Measurements from ENCODE around the gene ZNF439.

ZNF439 gene

GRCh38 chr19:11848594-11849469 is at the start of gene ZNF439:
Gene ZNF439, plus strand, starts transcription at chr19:11848726. Its CDS starts 142 bp downstream, at chr19:11848868.
- DNase-seq (ENCODE audit: low read depth), result peak; percentile 73
- H3K4me3 ChIP-seq (ENCODE audit: low read depth, low read length), result peak within 1 kb of the TSS; percentile 71
- TF ChIP-seq CTCF (conservative IDR thresholded peaks at IDR 0.05; ENCODE audit: low read depth, low read length), result no peak

DNA sequence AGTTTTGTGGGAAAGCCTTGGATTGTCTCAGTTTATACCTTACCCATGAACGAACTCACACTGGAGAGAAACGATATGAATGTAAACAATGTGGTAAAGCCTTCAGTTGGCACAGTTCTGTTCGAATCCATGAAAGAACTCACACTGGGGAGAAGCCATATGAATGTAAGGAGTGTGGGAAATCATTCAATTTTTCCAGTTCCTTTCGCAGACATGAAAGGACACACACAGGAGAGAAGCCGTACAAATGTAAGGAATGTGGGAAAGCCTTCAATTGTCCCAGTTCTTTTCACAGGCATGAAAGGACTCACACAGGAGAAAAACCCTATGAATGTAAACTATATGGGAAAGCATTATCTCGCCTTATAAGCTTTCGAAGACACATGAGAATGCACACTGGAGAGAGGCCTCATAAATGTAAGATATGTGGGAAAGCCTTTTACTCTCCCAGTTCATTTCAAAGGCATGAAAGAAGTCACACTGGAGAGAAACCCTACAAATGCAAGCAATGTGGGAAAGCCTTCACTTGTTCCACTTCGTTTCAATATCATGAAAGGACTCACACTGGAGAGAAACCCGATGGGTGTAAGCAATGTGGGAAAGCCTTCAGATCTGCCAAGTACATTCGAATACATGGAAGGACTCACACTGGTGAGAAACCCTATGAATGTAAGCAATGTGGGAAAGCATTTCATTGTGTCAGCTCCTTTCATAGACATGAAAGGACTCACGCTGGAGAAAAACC is 42.0 kb upstream of the ZNF439 start:
- TF ChIP-seq CTCF (conservative IDR thresholded peaks at IDR 0.05; ENCODE audit: low read depth, low read length), result no peak
- no peak overlapping the region for H3K4me3 ChIP-seq (ENCODE audit: low read depth, low read length)
- DNase-seq (ENCODE audit: low read depth), result peak; percentile 5

DNA sequence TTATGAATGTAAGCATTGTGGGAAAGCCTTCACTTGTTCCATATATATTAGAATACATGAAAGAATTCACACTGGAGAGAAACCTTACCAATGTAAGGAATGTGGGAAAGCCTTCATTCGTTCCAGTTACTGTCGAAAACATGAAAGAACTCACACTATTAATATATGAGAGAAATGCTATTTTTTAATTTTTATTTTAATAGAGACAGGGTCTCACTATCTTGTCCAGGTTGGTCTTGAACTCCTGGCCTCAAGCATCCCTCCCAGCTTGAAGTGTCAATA is 41.5 kb upstream of the ZNF439 start:
- no peak for DNase-seq (ENCODE audit: low read depth)
- no peak overlapping the region for H3K4me3 ChIP-seq (ENCODE audit: low read depth, low read length)
- no peak for TF ChIP-seq CTCF (conservative IDR thresholded peaks at IDR 0.05; ENCODE audit: low read depth, low read length)

DNA sequence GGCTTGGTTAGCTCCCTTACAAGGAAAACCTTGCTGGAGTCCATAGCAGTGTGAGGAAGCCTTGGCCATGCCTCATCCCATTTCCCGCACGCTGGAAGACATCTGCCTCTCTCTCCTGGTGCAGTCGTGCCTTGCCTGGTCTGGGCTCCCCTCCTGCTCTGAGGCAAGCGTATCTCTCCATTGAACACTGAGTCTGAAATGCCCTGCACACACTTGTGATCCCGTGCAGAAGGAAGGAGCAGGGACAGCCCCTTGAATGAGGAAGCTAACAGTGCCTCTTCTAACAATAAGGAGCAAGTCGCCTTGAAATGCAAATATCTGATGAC is 34.9 kb upstream of the ZNF439 start:
- no peak for DNase-seq (ENCODE audit: low read depth)
- no peak for TF ChIP-seq CTCF (conservative IDR thresholded peaks at IDR 0.05; ENCODE audit: low read depth, low read length)
- peak overlapping the region; percentile 98 for H3K4me3 ChIP-seq (ENCODE audit: low read depth, low read length)

- peak within 1 kb of the TSS; percentile 98 for H3K4me3 ChIP-seq (ENCODE audit: low read depth, low read length)
- peak; percentile 96 for DNase-seq (ENCODE audit: low read depth)
- no peak for TF ChIP-seq CTCF (conservative IDR thresholded peaks at IDR 0.05; ENCODE audit: low read depth, low read length)
Measured at GRCh38 chr19:11814029-11814699, 34.4 kb upstream of the ZNF439 start, which contains the start of gene ZNF440. Gene ZNF440, plus strand, starts transcription at chr19:11814273. Its CDS starts 175 bp downstream, at chr19:11814448.

GRCh38 chr19:11814700-11815035 is 33.9 kb upstream of the ZNF439 start:
- H3K4me3 ChIP-seq (ENCODE audit: low read depth, low read length), result peak overlapping the region; percentile 98
- DNase-seq (ENCODE audit: low read depth), result peak; percentile 51
- no peak for TF ChIP-seq CTCF (conservative IDR thresholded peaks at IDR 0.05; ENCODE audit: low read depth, low read length)
